NB4 (cell line): ENCODE results near the gene SNX22.

Source experiments
- POLR2A ChIP-seq: IDR thresholded peaks from 2 replicates; pipeline ENCODE4 v1.6.1; 2011; ENCODE audit warnings: mild to moderate bottlenecking; ENCODE audit not compliant: insufficient read length; ENCODE audit errors: extremely low read depth
- TF ChIP-seq, protein P1 (sequence below): IDR thresholded peaks from one replicate; pipeline ENCODE4 v1.5.1; 2012; ENCODE audit warnings: low read depth, low read length
- TF ChIP-seq, protein P2 (sequence below): IDR thresholded peaks from 2 replicates; pipeline ENCODE4 v1.6.1; 2011; ENCODE audit warnings: low read depth, low read length

DNA sequence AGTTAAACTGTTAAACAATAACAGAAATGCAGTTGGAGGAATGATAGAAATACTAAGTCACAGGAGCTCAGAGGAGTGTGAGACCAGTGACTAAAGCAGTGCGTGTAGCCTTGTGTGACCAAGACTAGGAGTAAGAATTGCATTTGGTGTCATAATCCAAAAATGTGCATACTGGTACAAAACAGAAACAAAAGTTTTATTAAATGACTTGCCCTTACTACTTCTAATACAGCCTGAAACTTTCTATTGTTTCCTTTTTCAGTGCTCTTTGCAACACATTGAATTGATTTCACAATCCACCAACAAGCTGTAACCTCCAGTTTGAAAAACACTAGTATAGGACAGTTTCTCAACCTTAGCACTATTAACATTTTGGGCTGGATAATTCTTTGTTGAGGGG is 38.6 kb upstream of the SNX22 start:
- TF ChIP-seq, protein P1, sequence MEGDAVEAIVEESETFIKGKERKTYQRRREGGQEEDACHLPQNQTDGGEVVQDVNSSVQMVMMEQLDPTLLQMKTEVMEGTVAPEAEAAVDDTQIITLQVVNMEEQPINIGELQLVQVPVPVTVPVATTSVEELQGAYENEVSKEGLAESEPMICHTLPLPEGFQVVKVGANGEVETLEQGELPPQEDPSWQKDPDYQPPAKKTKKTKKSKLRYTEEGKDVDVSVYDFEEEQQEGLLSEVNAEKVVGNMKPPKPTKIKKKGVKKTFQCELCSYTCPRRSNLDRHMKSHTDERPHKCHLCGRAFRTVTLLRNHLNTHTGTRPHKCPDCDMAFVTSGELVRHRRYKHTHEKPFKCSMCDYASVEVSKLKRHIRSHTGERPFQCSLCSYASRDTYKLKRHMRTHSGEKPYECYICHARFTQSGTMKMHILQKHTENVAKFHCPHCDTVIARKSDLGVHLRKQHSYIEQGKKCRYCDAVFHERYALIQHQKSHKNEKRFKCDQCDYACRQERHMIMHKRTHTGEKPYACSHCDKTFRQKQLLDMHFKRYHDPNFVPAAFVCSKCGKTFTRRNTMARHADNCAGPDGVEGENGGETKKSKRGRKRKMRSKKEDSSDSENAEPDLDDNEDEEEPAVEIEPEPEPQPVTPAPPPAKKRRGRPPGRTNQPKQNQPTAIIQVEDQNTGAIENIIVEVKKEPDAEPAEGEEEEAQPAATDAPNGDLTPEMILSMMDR = no peak
- TF ChIP-seq, protein P2, sequence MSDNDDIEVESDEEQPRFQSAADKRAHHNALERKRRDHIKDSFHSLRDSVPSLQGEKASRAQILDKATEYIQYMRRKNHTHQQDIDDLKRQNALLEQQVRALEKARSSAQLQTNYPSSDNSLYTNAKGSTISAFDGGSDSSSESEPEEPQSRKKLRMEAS = no peak
- no peak for TF ChIP-seq POLR2A
